ENCODE measurements around the gene MKRN2.
"Not testable (repeated sequence)": the region's sequence is repeated elsewhere in the genome, so short reads cannot be mapped to it uniquely, and the experiment has no call there.

Gene MKRN2

GRCh38 chr3:12527757-12528143 lies 29.1 kb upstream of the MKRN2 start:
- H3K36me3 ChIP-seq (replicated peaks; ENCODE audit: low read depth, low read length), result peaks cover 51% of the 10 kb centered on the region
- H3K4me1 ChIP-seq (ENCODE audit: low read length), result no peaks in the 10 kb centered on the region
- no peak overlapping the region for H3K9ac ChIP-seq (ENCODE audit: low read length)
- no peaks in the 10 kb centered on the region for H3K27me3 ChIP-seq (ENCODE audit: low read depth, low read length)
- H4K20me1 ChIP-seq (ENCODE audit: insufficient read depth, low read length), result no peaks in the 10 kb centered on the region
- TF ChIP-seq EZH2phosphoT487 (IDR thresholded peaks at IDR 0.05; ENCODE audit: low read depth), result no peak
- TF ChIP-seq CTCF (IDR thresholded peaks at IDR 0.05; ENCODE audit: low read depth, low read length), result no peak
- no peak overlapping the region for H3K27ac ChIP-seq (ENCODE audit: low read length)
- no peak overlapping the region for H3K4me3 ChIP-seq (ENCODE audit: low read length)
- H3K79me2 ChIP-seq (ENCODE audit: low read length), result no peaks in the 10 kb centered on the region
- no peak overlapping the region for H3K4me2 ChIP-seq (ENCODE audit: low read length)
- no peak overlapping the region for H2AFZ ChIP-seq (ENCODE audit: low read depth, low read length)
- no peaks in the 10 kb centered on the region for H3K9me3 ChIP-seq (ENCODE audit: insufficient read depth, low read length)

- Histone ChIP-seq H3K36me3 (replicated peaks; ENCODE audit: low read depth, low read length) (peaks cover 52% of the 10 kb centered on the region), H4K20me1 (ENCODE audit: insufficient read depth, low read length) (no peaks in the 10 kb centered on the region), H3K4me1 (ENCODE audit: low read length) (no peaks in the 10 kb centered on the region), H3K79me2 (ENCODE audit: low read length) (no peaks in the 10 kb centered on the region), H3K9me3 (ENCODE audit: insufficient read depth, low read length) (no peaks in the 10 kb centered on the region), H3K4me3 (ENCODE audit: low read length) (no peak overlapping the region), H3K27ac (ENCODE audit: low read length) (no peak overlapping the region), H3K9ac (ENCODE audit: low read length) (no peak overlapping the region), H2AFZ (ENCODE audit: low read depth, low read length) (no peak overlapping the region), H3K27me3 (ENCODE audit: low read depth, low read length) (no peaks in the 10 kb centered on the region), H3K4me2 (ENCODE audit: low read length) (no peak overlapping the region)
- TF ChIP-seq CTCF (IDR thresholded peaks at IDR 0.05; ENCODE audit: low read depth, low read length) (no peak), EZH2phosphoT487 (IDR thresholded peaks at IDR 0.05; ENCODE audit: low read depth) (no peak)
These were observed 24.7 kb upstream of the MKRN2 start for GRCh38 chr3:12532182-12532581.

- no peaks in the 10 kb centered on the region for H3K27me3 ChIP-seq (ENCODE audit: low read depth, low read length)
- H3K27ac ChIP-seq (ENCODE audit: low read length), result no peak overlapping the region
- H3K4me1 ChIP-seq (ENCODE audit: low read length), result no peaks in the 10 kb centered on the region
- H3K79me2 ChIP-seq (ENCODE audit: low read length), result no peaks in the 10 kb centered on the region
- H3K4me3 ChIP-seq (ENCODE audit: low read length), result no peak overlapping the region
- H3K9ac ChIP-seq (ENCODE audit: low read length), result no peak overlapping the region
- no peak overlapping the region for H3K4me2 ChIP-seq (ENCODE audit: low read length)
- TF ChIP-seq CTCF (IDR thresholded peaks at IDR 0.05; ENCODE audit: low read depth, low read length) (no peak), EZH2phosphoT487 (IDR thresholded peaks at IDR 0.05; ENCODE audit: low read depth) (no peak)
- H3K9me3 ChIP-seq (ENCODE audit: insufficient read depth, low read length), result no peaks in the 10 kb centered on the region
- H2AFZ ChIP-seq (ENCODE audit: low read depth, low read length), result no peak overlapping the region
- no peaks in the 10 kb centered on the region for H4K20me1 ChIP-seq (ENCODE audit: insufficient read depth, low read length)
- H3K36me3 ChIP-seq (replicated peaks; ENCODE audit: low read depth, low read length), result peaks cover 34% of the 10 kb centered on the region
These were observed 20.5 kb upstream of the MKRN2 start for GRCh38 chr3:12536423-12536822.

- no peak overlapping the region for H3K4me2 ChIP-seq (ENCODE audit: low read length)
- no peak overlapping the region for H3K9ac ChIP-seq (ENCODE audit: low read length)
- no peak overlapping the region for H3K27ac ChIP-seq (ENCODE audit: low read length)
- H4K20me1 ChIP-seq (ENCODE audit: insufficient read depth, low read length), result no peaks in the 10 kb centered on the region
- no peaks in the 10 kb centered on the region for H3K9me3 ChIP-seq (ENCODE audit: insufficient read depth, low read length)
- no peak overlapping the region for H2AFZ ChIP-seq (ENCODE audit: low read depth, low read length)
- no peaks in the 10 kb centered on the region for H3K4me1 ChIP-seq (ENCODE audit: low read length)
- H3K79me2 ChIP-seq (ENCODE audit: low read length), result no peaks in the 10 kb centered on the region
- peaks cover 16% of the 10 kb centered on the region for H3K36me3 ChIP-seq (replicated peaks; ENCODE audit: low read depth, low read length)
- TF ChIP-seq EZH2phosphoT487 (IDR thresholded peaks at IDR 0.05; ENCODE audit: low read depth), result no peak
- TF ChIP-seq CTCF (IDR thresholded peaks at IDR 0.05; ENCODE audit: low read depth, low read length), result 0 out of 2 replicates have a peak, but pooled peaks have one; percentile 22
- no peaks in the 10 kb centered on the region for H3K27me3 ChIP-seq (ENCODE audit: low read depth, low read length)
- no peak overlapping the region for H3K4me3 ChIP-seq (ENCODE audit: low read length)
These were observed 15.3 kb upstream of the MKRN2 start for GRCh38 chr3:12541625-12542024.

GRCh38 chr3:12543497-12543896 lies 13.4 kb upstream of the MKRN2 start:
- not testable (repeated sequence) for H3K27ac ChIP-seq (ENCODE audit: low read length); H3K4me2 ChIP-seq (ENCODE audit: low read length); H3K9me3 ChIP-seq (ENCODE audit: insufficient read depth, low read length); H3K27me3 ChIP-seq (ENCODE audit: low read depth, low read length); H2AFZ ChIP-seq (ENCODE audit: low read depth, low read length); H3K4me1 ChIP-seq (ENCODE audit: low read length); H3K79me2 ChIP-seq (ENCODE audit: low read length); H3K9ac ChIP-seq (ENCODE audit: low read length); H3K4me3 ChIP-seq (ENCODE audit: low read length); H4K20me1 ChIP-seq (ENCODE audit: insufficient read depth, low read length)
- H3K36me3 ChIP-seq (replicated peaks; ENCODE audit: low read depth, low read length), result peaks cover 16% of the 10 kb centered on the region

All from OCI-LY3 (cell line).